HG02763 (cell line): Measurements from ENCODE around the gene PADI6.

Experiments
- ATAC-seq: cut with Tn5 transposase; IDR thresholded peaks from one replicate; pipeline ENCODE4 v1.9.1; 2021; ENCODE audit warnings: mild to moderate bottlenecking, moderate library complexity; ENCODE audit not compliant: unreplicated experiment

PADI6 gene

GRCh38 chr1:17356387-17357026 lies 15.5 kb upstream of the PADI6 start:
- no peak for ATAC-seq

GRCh38 chr1:17358557-17358956 lies 13.4 kb upstream of the PADI6 start:
- ATAC-seq, result no peak

GRCh38 chr1:17359031-17359430 lies 13.0 kb upstream of the PADI6 start:
- ATAC-seq, result no peak

- ATAC-seq, result no peak
Measured at GRCh38 chr1:17359808-17360207, 12.2 kb upstream of the PADI6 start.

GRCh38 chr1:17360272-17360956 lies 11.6 kb upstream of the PADI6 start:
- no peak for ATAC-seq

GRCh38 chr1:17361687-17362086 lies 10.3 kb upstream of the PADI6 start:
- ATAC-seq, result no peak

GRCh38 chr1:17363351-17363750 lies 8.6 kb upstream of the PADI6 start:
- no peak for ATAC-seq

- ATAC-seq, result no peak
Measured at GRCh38 chr1:17363771-17364170, 8.2 kb upstream of the PADI6 start.

- ATAC-seq, result no peak
Measured at GRCh38 chr1:17365293-17365692, 6.7 kb upstream of the PADI6 start.

- ATAC-seq, result no peak
Measured at GRCh38 chr1:17369466-17369865, 2.5 kb upstream of the PADI6 start.

- no peak for ATAC-seq
Measured at GRCh38 chr1:17370618-17371017, 1.4 kb upstream of the PADI6 start.

- ATAC-seq, result no peak
Measured at GRCh38 chr1:17372955-17373354, 959 bp downstream of the PADI6 start.

- ATAC-seq, result no peak
Measured at GRCh38 chr1:17375651-17376050, 3.7 kb downstream of the PADI6 start.

GRCh38 chr1:17377325-17377953 lies 5.4 kb downstream of the PADI6 start:
- ATAC-seq, result no peak

GRCh38 chr1:17381161-17381560 lies 9.2 kb downstream of the PADI6 start:
- no peak for ATAC-seq

GRCh38 chr1:17392199-17392740 lies 20.3 kb downstream of the PADI6 start:
- no peak for ATAC-seq

GRCh38 chr1:17393230-17393629 lies 21.2 kb downstream of the PADI6 start:
- ATAC-seq, result no peak

GRCh38 chr1:17397910-17398695 lies 26.1 kb downstream of the PADI6 start:
- ATAC-seq, result no peak

- no peak for ATAC-seq
Measured at GRCh38 chr1:17400725-17401341, 28.8 kb downstream of the PADI6 start.

GRCh38 chr1:17401841-17402240 lies 29.8 kb downstream of the PADI6 start:
- no peak for ATAC-seq

- no peak for ATAC-seq
Measured at GRCh38 chr1:17403081-17403480, 31.1 kb downstream of the PADI6 start.
